ENCODE results near the gene STH.

STH gene

GRCh38 chr17:45973099-45973780, 25.8 kb upstream of the STH start:
- no peak for DNase-seq (ENCODE audit: low read depth)
- no peak overlapping the region for H3K4me3 ChIP-seq (ENCODE audit: low read depth, low read length)
- TF ChIP-seq CTCF (IDR thresholded peaks at IDR 0.05; ENCODE audit: low read depth, low read length, missing control alignments): no peak

DNA sequence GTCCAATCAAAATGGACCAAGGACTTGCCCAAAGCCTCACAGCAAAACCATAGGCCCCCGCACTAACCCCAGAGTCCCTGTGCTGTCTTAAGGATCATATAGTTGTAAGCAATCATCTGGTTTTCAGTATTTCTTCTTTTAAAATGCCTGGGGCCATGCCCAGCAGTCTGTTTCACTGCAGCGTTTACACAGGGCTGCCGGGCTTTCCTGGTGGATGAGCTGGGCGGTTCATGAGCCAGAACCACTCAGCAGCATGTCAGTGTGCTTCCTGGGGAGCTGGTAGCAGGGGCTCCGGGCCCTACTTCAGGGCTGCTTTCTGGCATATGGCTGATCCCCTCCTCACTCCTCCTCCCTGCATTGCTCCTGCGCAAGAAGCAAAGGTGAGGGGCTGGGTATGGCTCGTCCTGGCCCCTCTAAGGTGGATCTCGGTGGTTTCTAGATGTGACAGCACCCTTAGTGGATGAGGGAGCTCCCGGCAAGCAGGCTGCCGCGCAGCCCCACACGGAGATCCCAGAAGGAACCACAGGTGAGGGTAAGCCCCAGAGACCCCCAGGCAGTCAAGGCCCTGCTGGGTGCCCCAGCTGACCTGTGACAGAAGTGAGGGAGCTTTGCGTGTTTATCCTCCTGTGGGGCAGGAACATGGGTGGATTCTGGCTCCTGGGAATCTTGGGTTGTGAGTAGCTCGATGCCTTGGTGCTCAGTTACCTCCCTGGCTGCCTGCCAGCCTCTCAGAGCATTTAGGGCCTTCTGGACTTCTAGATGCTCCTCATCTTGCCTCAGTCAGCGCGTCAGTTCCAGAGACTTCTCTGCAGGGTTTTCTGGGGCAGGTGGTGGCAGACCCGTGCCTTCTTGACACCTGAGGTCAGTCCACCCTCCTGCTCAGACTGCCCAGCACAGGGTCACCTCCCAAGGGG, 24.8 kb upstream of the STH start:
- H3K4me3 ChIP-seq (ENCODE audit: low read depth, low read length): no peak overlapping the region
- no peak for DNase-seq (ENCODE audit: low read depth)
- no peak for TF ChIP-seq CTCF (IDR thresholded peaks at IDR 0.05; ENCODE audit: low read depth, low read length, missing control alignments)

- TF ChIP-seq CTCF (IDR thresholded peaks at IDR 0.05; ENCODE audit: low read depth, low read length, missing control alignments): no peak
- no peak for DNase-seq (ENCODE audit: low read depth)
- H3K4me3 ChIP-seq (ENCODE audit: low read depth, low read length): no peak overlapping the region
These were observed 24.0 kb upstream of the STH start for GRCh38 chr17:45974916-45975630.

DNA sequence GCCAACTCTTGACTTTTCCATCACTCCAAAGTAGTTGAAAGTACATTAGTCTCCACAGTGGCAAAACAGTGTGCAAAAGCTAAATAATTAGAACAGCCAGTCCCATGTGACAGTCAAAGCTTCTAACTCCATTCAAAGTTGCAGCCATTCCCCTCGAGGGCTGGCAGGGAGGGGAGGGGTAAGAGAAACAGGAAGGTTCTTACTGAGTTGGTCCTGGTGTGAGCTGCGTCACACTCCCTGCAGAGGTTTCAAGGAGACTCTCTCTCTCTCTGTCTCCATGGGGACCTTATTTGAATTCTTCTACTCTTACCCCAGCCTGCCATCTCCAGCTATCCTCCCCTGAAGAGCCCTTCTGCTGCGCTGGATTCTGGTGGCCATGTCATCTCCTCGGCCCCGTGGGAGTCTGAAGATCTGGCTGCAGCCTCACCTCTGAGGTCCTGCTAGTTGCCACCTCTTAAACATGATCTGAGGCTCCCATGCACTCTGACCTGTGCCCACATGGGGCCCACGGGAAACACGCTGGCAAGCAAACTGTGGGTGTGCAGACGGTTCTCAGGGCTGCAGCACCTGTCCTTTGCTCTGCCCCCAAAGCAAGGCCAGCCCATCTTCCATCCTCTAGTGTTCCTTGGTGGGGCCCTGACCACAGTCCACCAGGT, 23.3 kb upstream of the STH start:
- no peak for DNase-seq (ENCODE audit: low read depth)
- H3K4me3 ChIP-seq (ENCODE audit: low read depth, low read length): no peak overlapping the region
- TF ChIP-seq CTCF (IDR thresholded peaks at IDR 0.05; ENCODE audit: low read depth, low read length, missing control alignments): no peak

- H3K4me3 ChIP-seq (ENCODE audit: low read depth, low read length): no peak overlapping the region
- DNase-seq (ENCODE audit: low read depth): no peak
- TF ChIP-seq CTCF (IDR thresholded peaks at IDR 0.05; ENCODE audit: low read depth, low read length, missing control alignments): no peak
These were observed 22.7 kb upstream of the STH start for GRCh38 chr17:45976391-45976754.

GRCh38 chr17:45976755-45977505, 22.1 kb upstream of the STH start:
- no peak overlapping the region for H3K4me3 ChIP-seq (ENCODE audit: low read depth, low read length)
- DNase-seq (ENCODE audit: low read depth): no peak
- TF ChIP-seq CTCF (IDR thresholded peaks at IDR 0.05; ENCODE audit: low read depth, low read length, missing control alignments): no peak

Measured in GM12864 (cell line).